ENCODE data around the gene TMEM266.
A peak's percentile ranks its signal among the peaks of the same experiment; 100 is the strongest.

Gene TMEM266

DNA sequence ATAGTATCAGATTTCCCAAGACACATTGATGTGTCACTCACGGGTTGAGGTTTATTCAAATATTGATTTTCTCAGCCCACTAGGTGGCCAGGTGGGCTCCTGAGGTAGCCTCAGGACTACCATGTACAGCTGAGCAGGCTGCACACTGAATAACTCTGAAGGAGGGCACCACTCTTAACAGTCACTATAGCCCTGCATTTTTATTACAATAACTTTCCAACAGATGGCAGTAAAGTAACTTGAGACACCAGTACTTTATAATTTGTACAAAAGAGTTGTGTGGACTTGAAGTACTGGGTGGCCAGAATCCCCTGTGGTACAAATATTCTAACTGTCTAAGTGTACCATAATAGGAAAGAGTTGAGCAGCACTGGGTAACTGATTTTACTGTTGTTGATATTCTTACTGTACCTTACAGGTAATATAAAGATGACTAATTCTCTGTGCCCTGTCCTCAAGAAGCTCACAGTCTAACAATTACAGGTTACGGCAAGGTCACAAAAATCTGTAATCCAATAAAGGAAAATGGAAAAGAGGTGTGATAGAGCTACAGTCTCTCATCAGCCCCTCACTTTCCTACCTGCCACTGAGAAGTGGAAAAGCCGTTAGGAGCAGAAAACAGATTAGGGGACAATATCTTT, 175.5 kb downstream of the TMEM266 start:
- H3K27ac Mint-ChIP-seq = no peak overlapping the region
- no peak for DNase-seq
- peak; percentile 73 to 85 for ATAC-seq (replicated peaks)
- H3K4me3 Mint-ChIP-seq = no peak overlapping the region
- H3K27me3 Mint-ChIP-seq = no peaks in the 10 kb centered on the region
- no peaks in the 10 kb centered on the region for H3K4me1 Mint-ChIP-seq
- H3K9me3 Mint-ChIP-seq = no peaks in the 10 kb centered on the region
- H3K36me3 Mint-ChIP-seq = peaks cover 6 to 15% of the 10 kb centered on the region in 2 donors

DNA sequence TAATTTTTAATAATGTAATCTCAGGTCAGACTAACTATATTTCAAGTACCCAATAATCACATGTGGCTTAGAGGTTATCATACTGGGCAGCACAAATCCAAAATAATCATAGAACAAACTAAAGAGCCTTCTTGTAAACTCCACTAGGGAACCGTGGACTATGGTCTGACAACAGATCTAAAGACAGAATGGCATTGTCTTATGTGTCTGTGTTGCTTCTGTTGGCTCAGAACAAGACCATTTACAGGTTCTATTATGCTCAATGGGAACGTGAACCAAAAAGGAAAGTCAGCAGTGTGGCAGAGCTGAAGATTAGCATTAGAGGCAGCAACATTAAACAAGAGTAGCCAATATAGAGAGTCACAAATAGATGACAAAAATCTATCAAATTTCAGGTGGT, 176.6 kb downstream of the TMEM266 start:
- Mint-ChIP-seq H3K27ac (no peak overlapping the region), H3K9me3 (no peaks in the 10 kb centered on the region)

DNA sequence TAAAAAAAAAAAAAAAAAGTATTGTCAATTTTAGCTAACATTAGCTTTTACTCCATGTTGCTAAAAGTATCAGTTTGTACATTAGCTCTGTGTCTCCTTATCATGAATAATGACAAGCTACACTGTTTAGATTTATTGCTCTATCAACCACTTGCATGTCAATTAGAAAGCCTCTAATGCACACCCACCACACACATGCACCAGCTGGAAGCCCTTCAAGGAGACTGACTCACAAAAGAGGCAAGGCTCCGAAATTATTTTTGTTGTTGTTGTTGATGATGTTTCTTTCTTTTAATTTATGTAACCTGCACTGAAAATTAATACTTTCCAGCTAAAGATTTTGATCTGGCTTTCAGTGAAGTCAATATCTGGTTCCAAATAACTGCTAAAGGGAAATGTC, 180.0 kb downstream of the TMEM266 start:
- H3K27me3 Mint-ChIP-seq = no peaks in the 10 kb centered on the region
- no peaks in the 10 kb centered on the region for H3K9me3 Mint-ChIP-seq
- DNase-seq (no peak), ATAC-seq (replicated peaks) (no peak)
- H3K27ac Mint-ChIP-seq = no peak overlapping the region
- no peaks in the 10 kb centered on the region for H3K4me1 Mint-ChIP-seq
- no peak overlapping the region for H3K4me3 Mint-ChIP-seq
- peaks cover 10 to 12% of the 10 kb centered on the region in 2 donors for H3K36me3 Mint-ChIP-seq

More for the DNA sequence above, 176.6 kb downstream of the TMEM266 start:
- no peaks in the 10 kb centered on the region for H3K4me1 Mint-ChIP-seq
- no peaks in the 10 kb centered on the region for H3K27me3 Mint-ChIP-seq
- H3K36me3 Mint-ChIP-seq = peaks cover 2 to 8% of the 10 kb centered on the region in 2 donors
- no peak for ATAC-seq (replicated peaks)
- H3K4me3 Mint-ChIP-seq = no peak overlapping the region
- no peak for DNase-seq

DNA sequence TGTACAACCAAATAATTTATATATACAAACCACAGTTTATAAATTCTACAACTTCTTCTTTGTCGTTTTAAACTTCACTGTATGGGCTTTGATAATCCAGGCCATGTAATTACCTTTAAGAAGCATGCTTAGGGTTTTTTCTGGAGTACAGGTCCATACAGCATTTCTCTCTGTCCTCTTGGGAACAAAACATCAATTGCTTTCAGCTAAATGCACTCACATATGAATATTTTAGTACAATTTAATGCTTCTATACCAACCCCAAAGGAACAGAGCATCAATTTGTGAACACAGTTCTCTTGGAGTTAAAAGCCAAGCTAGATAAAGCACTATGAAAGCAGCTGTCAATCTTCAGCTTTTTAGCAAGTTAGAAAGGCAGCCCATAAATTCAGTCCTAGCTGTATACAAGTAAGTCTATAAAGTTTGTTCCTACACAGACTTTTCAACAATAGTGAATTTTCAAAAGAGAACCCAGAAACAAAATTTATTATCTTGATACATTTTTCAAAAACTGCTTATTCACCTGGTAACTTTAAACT, 185.4 kb downstream of the TMEM266 start:
- Mint-ChIP-seq H3K9me3 (no peaks in the 10 kb centered on the region), H3K27me3 (no peaks in the 10 kb centered on the region), H3K4me3 (no peak overlapping the region), H3K36me3 (peaks cover 12 to 16% of the 10 kb centered on the region in 2 donors), H3K4me1 (no peaks in the 10 kb centered on the region), H3K27ac (no peak overlapping the region)
- ATAC-seq (replicated peaks) = no peak
- no peak for DNase-seq

DNA sequence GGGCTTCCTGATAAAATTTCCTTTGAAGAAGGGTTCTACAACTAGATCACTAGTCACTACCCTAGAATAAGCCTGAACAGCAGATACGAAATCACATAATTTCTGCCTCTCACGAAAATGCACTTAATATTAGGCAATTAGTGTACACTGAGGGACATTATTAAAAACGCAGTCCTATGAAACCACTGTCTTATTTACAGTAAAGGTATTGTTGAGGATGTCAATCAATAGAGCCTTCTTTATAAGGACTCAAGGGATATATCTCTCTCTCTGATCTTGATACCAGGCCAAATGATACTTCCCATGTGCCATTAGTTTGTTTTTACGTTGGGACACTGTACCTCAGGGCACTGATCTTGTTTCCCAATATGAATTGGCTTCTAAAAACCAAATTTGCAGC, 191.9 kb downstream of the TMEM266 start:
- DNase-seq = no peak
- Mint-ChIP-seq H3K27me3 (no peaks in the 10 kb centered on the region), H3K4me3 (no peak overlapping the region), H3K9me3 (no peaks in the 10 kb centered on the region), H3K4me1 (no peaks in the 10 kb centered on the region), H3K36me3 (peaks cover 13 to 14% of the 10 kb centered on the region in 2 donors), H3K27ac (no peak overlapping the region)
- no peak for ATAC-seq (replicated peaks)

DNA sequence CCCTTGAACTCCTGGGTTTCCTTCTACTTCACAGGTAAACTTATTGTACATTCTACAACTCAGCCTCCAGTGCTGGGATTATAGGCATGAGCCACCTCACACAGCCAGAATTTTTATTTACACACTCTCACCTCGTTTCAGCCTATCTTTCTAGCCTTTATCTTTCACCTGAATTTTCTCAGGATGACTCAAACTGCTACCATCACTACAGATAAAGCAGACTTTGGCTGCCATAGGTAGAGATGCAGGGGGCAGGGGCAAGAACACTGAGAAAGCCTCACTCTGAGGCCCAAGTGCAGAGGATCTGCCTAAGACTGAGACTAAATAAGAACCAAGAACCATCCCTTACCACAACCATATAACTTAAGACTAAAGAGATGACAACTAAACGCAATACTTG, 192.5 kb downstream of the TMEM266 start:
- DNase-seq (no peak), ATAC-seq (replicated peaks) (no peak)
- H3K9me3 Mint-ChIP-seq = no peaks in the 10 kb centered on the region
- H3K4me3 Mint-ChIP-seq = no peak overlapping the region
- H3K27ac Mint-ChIP-seq = no peak overlapping the region
- H3K4me1 Mint-ChIP-seq = no peaks in the 10 kb centered on the region
- peaks cover 16 to 17% of the 10 kb centered on the region in 2 donors for H3K36me3 Mint-ChIP-seq
- H3K27me3 Mint-ChIP-seq = no peaks in the 10 kb centered on the region

DNA sequence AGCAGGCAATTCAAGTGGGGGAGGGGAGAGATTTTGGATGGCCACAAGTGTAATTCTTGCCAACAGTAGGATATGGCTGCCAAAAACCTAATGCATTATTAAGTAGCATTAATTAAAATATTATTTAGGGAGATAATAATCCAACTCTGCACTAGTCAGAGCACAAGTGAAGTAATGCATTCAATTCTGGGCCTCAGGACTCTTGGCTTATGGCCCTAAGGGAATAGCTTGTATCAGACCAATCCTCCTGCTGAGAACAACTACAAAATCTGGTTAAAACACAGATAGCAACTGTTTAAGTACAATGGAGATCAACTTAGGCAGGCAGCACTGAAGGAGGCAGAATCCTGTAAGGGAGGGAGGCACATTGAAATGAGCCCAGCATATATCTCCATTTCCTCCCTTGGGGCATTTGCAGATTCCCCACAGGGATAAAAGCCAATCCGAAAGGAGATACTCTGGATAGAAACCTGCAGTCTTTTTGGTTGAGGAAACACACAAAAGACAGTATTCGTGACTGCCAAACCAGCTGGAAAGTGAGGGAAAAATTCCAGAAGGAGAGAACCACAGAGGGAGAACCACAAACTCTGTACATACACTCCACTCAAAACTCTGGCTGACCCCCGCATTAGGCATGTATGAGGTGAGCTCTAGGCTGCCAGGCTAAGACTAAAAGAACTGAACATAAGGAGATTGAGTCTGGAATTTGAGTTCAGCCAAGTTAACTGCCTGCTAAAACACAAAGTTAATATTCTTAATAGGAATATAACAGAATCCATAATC, 194.1 kb downstream of the TMEM266 start:
- Mint-ChIP-seq H3K9me3 (no peaks in the 10 kb centered on the region), H3K27me3 (no peaks in the 10 kb centered on the region), H3K27ac (no peak overlapping the region), H3K4me1 (no peaks in the 10 kb centered on the region), H3K36me3 (peaks cover 22% of the 10 kb centered on the region in 2 donors), H3K4me3 (no peak overlapping the region)
- no peak for ATAC-seq (replicated peaks)
- no peak for DNase-seq
